OCI-LY7 (cell line): Measurements from ENCODE around the gene SPRR3. TPM values are rescaled to one million over a fixed set of nuclear protein-coding genes. Genes with fewer than 3 reads are reported as not detected.
"Not testable (repeated sequence)": the region's sequence is repeated elsewhere in the genome, so short reads cannot be mapped to it uniquely, and the experiment has no call there.

Source experiments
- BruUV-seq: library from RNA; stranded (reverse); fragments of 400-500 nt; replicated peaks from 2 replicates; lab custom pipeline; 2021; lab: Mats Ljungman, UMichigan
- CTCF ChIA-PET: fragments of 300-600 bp; sonication (Branson Sonifier 250); formaldehyde crosslinking; loops from one replicate; lab custom pipeline; 2022; ENCODE audit warnings: antibody characterized with exemption; ENCODE audit not compliant: unreplicated experiment; lab: Charles Lee
- POLR2A ChIA-PET: fragments of 300-600 bp; sonication (Branson Sonifier 250); formaldehyde crosslinking; loops from one replicate; lab custom pipeline; 2022; ENCODE audit warnings: antibody characterized with exemption; lab: Charles Lee
- DNase-seq: peaks from one replicate; pipeline ENCODE4 v3.0.0-alpha.2; 2015; ENCODE audit warnings: low spot score
- H2AFZ ChIP-seq: fragments of 200-600 bp; sonication (generic), shearing (Covaris generic); 2 replicates; pipeline ENCODE4 v1.6.1; 2014; ENCODE audit warnings: mild to moderate bottlenecking, antibody characterized with exemption, low read length, moderate library complexity
- H3K27ac ChIP-seq: fragments of 200-600 bp; sonication (generic); 2 replicates; pipeline ENCODE4 v1.5.1; 2014; ENCODE audit warnings: mixed run types, low read depth, mild to moderate bottlenecking, moderate library complexity, low read length, inconsistent platforms; ENCODE audit not compliant: poor library complexity, severe bottlenecking
- H3K36me3 ChIP-seq: fragments of 200-600 bp; sonication (generic); 2 replicates; pipeline ENCODE4 v1.6.1; 2014; ENCODE audit warnings: mild to moderate bottlenecking, antibody characterized with exemption, low read length, moderate library complexity, mixed read lengths; ENCODE audit not compliant: insufficient read depth
- H3K4me1 ChIP-seq: fragments of 200-600 bp; sonication (generic); 2 replicates; pipeline ENCODE4 v1.5.1; 2014; ENCODE audit warnings: mild to moderate bottlenecking, low read length; ENCODE audit not compliant: insufficient read depth, poor library complexity, severe bottlenecking
- H3K4me2 ChIP-seq: fragments of 200-600 bp; sonication (generic); 2 replicates; pipeline ENCODE4 v1.6.1; 2014; ENCODE audit warnings: mild to moderate bottlenecking, low read length
- H3K4me3 ChIP-seq: fragments of 200-600 bp; sonication (generic); 2 replicates; pipeline ENCODE4 v1.5.1; 2014; ENCODE audit warnings: mild to moderate bottlenecking, low read depth, low read length; ENCODE audit not compliant: poor library complexity, severe bottlenecking
- H3K79me2 ChIP-seq: fragments of 200-600 bp; sonication (generic); 2 replicates; pipeline ENCODE4 v1.6.1; 2016; ENCODE audit warnings: low read depth, mild to moderate bottlenecking, low read length, moderate library complexity, mixed read lengths; ENCODE audit not compliant: insufficient read depth
- H3K9me2 ChIP-seq: fragments of 200-600 bp; sonication (generic); 2 replicates; pipeline ENCODE4 v1.6.1; 2016; ENCODE audit warnings: mild to moderate bottlenecking, low read length, mixed read lengths; ENCODE audit not compliant: insufficient read depth
- H3K9me3 ChIP-seq: fragments of 200-600 bp; sonication (generic); 2 replicates; pipeline ENCODE4 v1.6.1; 2014; ENCODE audit warnings: mild to moderate bottlenecking, mixed run types, low read length, mixed read lengths
- H4K20me1 ChIP-seq: fragments of 200-600 bp; sonication (generic); 2 replicates; pipeline ENCODE4 v1.6.1; 2014; ENCODE audit warnings: mild to moderate bottlenecking, antibody characterized with exemption, low read length, moderate library complexity, mixed read lengths; ENCODE audit not compliant: insufficient read depth
- EZH2phosphoT487 ChIP-seq: fragments of 200-600 bp; sonication (generic); IDR thresholded peaks from 2 replicates; pipeline ENCODE4 v1.6.1; 2018; ENCODE audit warnings: low read depth, borderline replicate concordance, mild to moderate bottlenecking, mixed run types, antibody characterized with exemption, low read length, moderate library complexity, mixed read lengths
- intact Hi-C: fragments of 100-400 bp; cut with micrococcal nuclease; formaldehyde crosslinking; loops from one replicate; pipeline ENCODE4 v1.10.0; 2022; ENCODE audit not compliant: unreplicated experiment
- total RNA-seq, 2 experiments: library from RNA; depleted of rRNA in 1 of 2; stranded (reverse); fragments of >200 nt in 1 of 2; shearing (Covaris generic) in 1 of 2; gene quantifications; 2 replicates each; pipeline ENCODE4 v1.2.3, GENCODE V29; 2014 to 2022
- TF ChIP-seq, protein P1 (sequence below): fragments of 200-600 bp; sonication (generic); conservative IDR thresholded peaks from 2 replicates; pipeline ENCODE4 v1.5.1; 2014; ENCODE audit warnings: mild to moderate bottlenecking, antibody characterized with exemption, low read length, moderate library complexity, mixed read lengths

SPRR3 gene
- total RNA-seq, 2 experiments from 2014 or later, result not detected

GRCh38 chr1:152999818-153000217 is 1.7 kb upstream of the SPRR3 start:
- Histone ChIP-seq H3K9me3 (no peaks in the 10 kb centered on the region), H4K20me1 (no peaks in the 10 kb centered on the region), H2AFZ (no peak overlapping the region), H3K79me2 (no peaks in the 10 kb centered on the region), H3K27ac (no peak overlapping the region), H3K4me3 (no peak overlapping the region), H3K4me1 (no peaks in the 10 kb centered on the region), H3K36me3 (no peaks in the 10 kb centered on the region), H3K9me2 (no peaks in the 10 kb centered on the region), H3K4me2 (no peak overlapping the region)
- intact Hi-C loops, result no loop called here
- no peak for DNase-seq
- TF ChIP-seq, protein P1, sequence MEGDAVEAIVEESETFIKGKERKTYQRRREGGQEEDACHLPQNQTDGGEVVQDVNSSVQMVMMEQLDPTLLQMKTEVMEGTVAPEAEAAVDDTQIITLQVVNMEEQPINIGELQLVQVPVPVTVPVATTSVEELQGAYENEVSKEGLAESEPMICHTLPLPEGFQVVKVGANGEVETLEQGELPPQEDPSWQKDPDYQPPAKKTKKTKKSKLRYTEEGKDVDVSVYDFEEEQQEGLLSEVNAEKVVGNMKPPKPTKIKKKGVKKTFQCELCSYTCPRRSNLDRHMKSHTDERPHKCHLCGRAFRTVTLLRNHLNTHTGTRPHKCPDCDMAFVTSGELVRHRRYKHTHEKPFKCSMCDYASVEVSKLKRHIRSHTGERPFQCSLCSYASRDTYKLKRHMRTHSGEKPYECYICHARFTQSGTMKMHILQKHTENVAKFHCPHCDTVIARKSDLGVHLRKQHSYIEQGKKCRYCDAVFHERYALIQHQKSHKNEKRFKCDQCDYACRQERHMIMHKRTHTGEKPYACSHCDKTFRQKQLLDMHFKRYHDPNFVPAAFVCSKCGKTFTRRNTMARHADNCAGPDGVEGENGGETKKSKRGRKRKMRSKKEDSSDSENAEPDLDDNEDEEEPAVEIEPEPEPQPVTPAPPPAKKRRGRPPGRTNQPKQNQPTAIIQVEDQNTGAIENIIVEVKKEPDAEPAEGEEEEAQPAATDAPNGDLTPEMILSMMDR, result no peak
- TF ChIP-seq EZH2phosphoT487, result no peak
- ChIA-PET POLR2A (no interaction called here), CTCF (no interaction called here)
- no TSS peak for BruUV-seq

DNA sequence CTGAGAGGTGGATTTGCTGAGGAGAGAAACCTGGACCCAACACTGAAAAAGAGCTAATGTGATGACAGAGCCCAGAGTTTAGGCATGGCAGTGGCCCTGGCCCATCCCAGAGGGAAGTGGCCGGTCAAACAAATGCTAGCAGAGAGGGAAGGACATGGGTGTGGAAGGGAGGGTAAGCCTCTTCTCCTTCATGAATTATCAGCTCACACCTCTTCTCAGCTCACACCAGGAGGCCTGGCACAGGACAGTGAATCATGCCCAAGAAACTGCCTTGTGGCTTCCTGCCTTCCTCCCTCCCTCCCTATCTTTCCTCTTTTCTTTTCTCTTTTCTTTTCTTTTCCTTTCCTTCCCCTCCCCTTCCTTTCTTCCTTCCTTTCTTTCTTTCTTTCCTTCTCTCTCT is 1.3 kb upstream of the SPRR3 start:
- Histone ChIP-seq H2AFZ (no peak overlapping the region), H3K9me3 (no peaks in the 10 kb centered on the region), H4K20me1 (no peaks in the 10 kb centered on the region), H3K4me2 (no peak overlapping the region), H3K36me3 (no peaks in the 10 kb centered on the region), H3K4me1 (no peaks in the 10 kb centered on the region), H3K9me2 (no peaks in the 10 kb centered on the region), H3K79me2 (no peaks in the 10 kb centered on the region), H3K4me3 (no peak overlapping the region), H3K27ac (no peak overlapping the region)
- ChIA-PET POLR2A (no interaction called here), CTCF (no interaction called here)
- DNase-seq, result no peak
- TF ChIP-seq EZH2phosphoT487, result no peak
- TF ChIP-seq, protein P1, result no peak
- BruUV-seq, result no TSS peak
- intact Hi-C loops, result no loop called here

DNA sequence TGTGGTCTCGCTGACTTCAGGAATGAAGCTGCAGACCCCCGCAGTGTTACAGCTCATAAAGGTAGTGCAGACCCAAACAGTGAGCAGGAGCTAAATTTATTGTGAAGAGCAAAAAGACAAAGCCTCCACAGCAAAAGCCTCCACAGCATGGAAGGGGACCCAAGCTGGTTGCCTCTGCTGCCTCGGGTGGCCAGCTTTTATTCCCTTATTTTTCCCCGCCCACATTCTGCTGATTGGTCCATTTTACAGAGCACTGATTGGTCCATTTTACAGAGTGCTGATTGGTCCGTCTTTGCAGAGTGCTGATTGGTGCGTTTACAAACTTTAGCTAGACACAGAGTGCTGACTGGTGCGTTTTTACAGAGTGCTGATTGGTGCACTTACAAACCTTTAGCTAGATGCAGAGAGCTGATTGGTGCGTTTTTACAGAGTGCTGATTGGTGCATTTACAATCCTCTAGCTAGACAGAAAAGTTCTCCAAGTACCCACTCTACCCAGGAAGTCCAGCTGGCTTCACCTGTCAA is 9.7 kb downstream of the SPRR3 start:
- DNase-seq, H3K4me3 ChIP-seq, H3K4me1 ChIP-seq, H3K79me2 ChIP-seq, POLR2A ChIA-PET, H3K27ac ChIP-seq, H2AFZ ChIP-seq, CTCF ChIA-PET, H3K36me3 ChIP-seq, H3K4me2 ChIP-seq, H3K9me2 ChIP-seq, H3K9me3 ChIP-seq, BruUV-seq, intact Hi-C loops, H4K20me1 ChIP-seq: not testable (repeated sequence)

GRCh38 chr1:153021829-153022228 is 20.3 kb downstream of the SPRR3 start:
- H3K4me2 ChIP-seq, intact Hi-C loops, H3K79me2 ChIP-seq, H3K4me1 ChIP-seq, H3K4me3 ChIP-seq, H2AFZ ChIP-seq, H4K20me1 ChIP-seq, H3K9me3 ChIP-seq, H3K27ac ChIP-seq, CTCF ChIA-PET, DNase-seq, POLR2A ChIA-PET, BruUV-seq, H3K9me2 ChIP-seq, H3K36me3 ChIP-seq: not testable (repeated sequence)

- intact Hi-C loops, H3K79me2 ChIP-seq, BruUV-seq, H4K20me1 ChIP-seq, CTCF ChIA-PET, H3K9me2 ChIP-seq, H2AFZ ChIP-seq, H3K4me1 ChIP-seq, H3K9me3 ChIP-seq, H3K4me2 ChIP-seq, H3K4me3 ChIP-seq, POLR2A ChIA-PET, H3K27ac ChIP-seq, H3K36me3 ChIP-seq: not testable (repeated sequence)
- peak; percentile 3 for DNase-seq
These were observed 20.8 kb downstream of the SPRR3 start for GRCh38 chr1:153022340-153022739.
